NCI-H187 (cell line): ENCODE measurements around the gene PLPPR4.

Source experiments
- DNase-seq, 2 experiments: peaks; one replicate each; lab custom pipeline; 2025; lab: John Stamatoyannopoulos, UW

Gene PLPPR4

DNA sequence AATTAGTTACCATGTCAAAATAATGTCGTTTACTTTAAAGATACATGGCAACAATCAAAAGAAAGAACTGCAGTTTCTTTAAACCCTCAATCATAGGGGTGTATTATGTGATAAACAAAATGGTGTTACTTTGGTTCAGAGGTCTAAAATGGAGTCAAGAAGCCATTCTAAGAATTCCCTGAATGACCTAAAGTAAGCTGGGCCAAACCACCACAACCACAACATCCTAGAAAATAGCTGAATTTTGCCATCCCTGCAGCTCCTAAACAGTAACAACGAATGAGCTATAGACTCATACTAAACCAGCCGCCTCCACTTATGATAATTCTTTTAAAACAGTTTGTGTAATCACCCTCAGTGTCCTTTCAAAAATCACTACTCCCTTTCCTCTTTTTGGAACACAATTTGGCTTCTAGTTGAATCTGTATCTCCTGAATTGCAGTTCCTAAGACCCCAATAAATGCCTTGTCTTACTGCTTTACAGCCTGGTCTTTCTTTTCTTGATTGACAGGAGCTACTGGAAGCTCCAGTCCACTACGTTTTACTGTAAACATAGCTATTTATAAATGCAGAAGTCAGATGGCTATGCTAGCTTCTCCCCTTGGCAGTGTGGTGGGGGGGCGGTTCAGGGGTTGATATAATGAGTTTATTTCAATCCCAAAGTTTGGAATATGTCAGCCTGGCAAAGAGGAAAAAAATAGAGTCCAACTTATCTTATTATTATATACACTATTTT is 84.3 kb downstream of the PLPPR4 start:
- no peak for DNase-seq

DNA sequence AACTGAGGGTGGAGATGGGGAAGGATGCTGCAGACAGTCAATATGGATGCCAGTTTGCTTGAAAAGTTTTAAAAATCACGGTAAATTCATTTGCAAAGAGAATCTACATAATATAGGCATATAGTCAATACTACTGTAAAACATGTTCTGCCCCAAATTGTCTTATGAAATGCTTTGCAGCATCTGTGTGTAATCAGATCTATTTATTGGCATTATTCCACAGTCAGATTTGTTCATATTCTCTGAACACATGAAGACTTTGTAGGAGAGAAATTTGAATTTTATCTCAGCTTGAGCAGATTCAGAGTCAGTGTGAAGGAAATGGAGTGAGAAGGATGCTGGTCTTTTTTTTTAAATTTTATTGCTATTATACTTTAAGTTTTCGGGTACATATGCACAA is 88.5 kb downstream of the PLPPR4 start:
- DNase-seq: no peak

DNA sequence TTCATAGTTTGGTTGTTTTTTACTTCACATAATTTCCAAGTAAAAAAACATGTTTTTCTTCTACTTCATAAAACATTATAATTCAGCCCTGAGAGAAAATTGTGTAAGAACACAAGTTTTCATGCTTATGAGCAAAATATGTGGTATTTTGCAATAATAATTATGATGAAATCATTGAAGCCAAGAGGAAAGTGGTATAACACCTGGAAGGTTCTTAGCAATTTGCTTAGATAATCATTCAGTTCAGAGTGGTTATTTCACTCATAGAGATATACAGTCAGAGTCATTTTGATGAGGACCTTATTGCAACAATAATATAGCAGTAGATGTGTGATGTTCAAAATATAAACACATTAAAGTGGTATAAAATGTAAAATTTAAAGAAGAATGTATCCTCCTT is 94.5 kb downstream of the PLPPR4 start:
- no peak for DNase-seq
